ENCODE measurements around the gene SLC25A38.

- TF ChIP-seq CTCF (IDR thresholded peaks at IDR 0.05; ENCODE audit: low read length) (no peak), EZH2 (optimal IDR thresholded peaks at IDR 0.05; ENCODE audit: low read depth, low read length) (no peak)
These were observed 1.7 kb upstream of the SLC25A38 start for GRCh38 chr3:39381432-39381831.

Measured in MM.1S (cell line).